ENCODE data around the gene OPRD1. TPM values are rescaled to one million over a fixed set of nuclear protein-coding genes. Genes with fewer than 3 reads are reported as not detected.
"Not testable (repeated sequence)": the region's sequence is repeated elsewhere in the genome, so short reads cannot be mapped to it uniquely, and the experiment has no call there.

Gene OPRD1
- total RNA-seq, 1 donor from 2014 or later: not detected

- no peak for DNase-seq
- Histone ChIP-seq H3K4me3 (no peak overlapping the region), H3K27me3 (ENCODE audit: low read depth) (no peaks in the 10 kb centered on the region), H3K27ac (no peak overlapping the region), H3K9me3 (no peaks in the 10 kb centered on the region), H3K4me1 (no peaks in the 10 kb centered on the region), H3K36me3 (no peaks in the 10 kb centered on the region)
- intact Hi-C loops (cut with DNase I): loop anchor here (10.0 kb wide), 2 partner anchors 93 to 253 kb away; no protein-coding TSS in a partner anchor
- ATAC-seq: no peak
- no peak for TF ChIP-seq CTCF (IDR thresholded peaks at IDR 0.05)
These were observed 30.0 kb upstream of the OPRD1 start for GRCh38 chr1:28782011-28782410.

GRCh38 chr1:28783363-28783762 lies 28.6 kb upstream of the OPRD1 start:
- H3K4me3 ChIP-seq: no peak overlapping the region
- no peaks in the 10 kb centered on the region for H3K27me3 ChIP-seq (ENCODE audit: low read depth)
- no peaks in the 10 kb centered on the region for H3K36me3 ChIP-seq
- TF ChIP-seq CTCF (IDR thresholded peaks at IDR 0.05): no peak
- no peaks in the 10 kb centered on the region for H3K4me1 ChIP-seq
- no peak overlapping the region for H3K27ac ChIP-seq
- DNase-seq: no peak
- H3K9me3 ChIP-seq: no peaks in the 10 kb centered on the region
- ATAC-seq: no peak
- intact Hi-C loops (cut with DNase I): loop anchor here (10.0 kb wide), 2 partner anchors 91 to 251 kb away; no protein-coding TSS in a partner anchor

GRCh38 chr1:28789412-28789811 lies 22.6 kb upstream of the OPRD1 start:
- no peaks in the 10 kb centered on the region for H3K4me1 ChIP-seq
- H3K36me3 ChIP-seq: no peaks in the 10 kb centered on the region
- H3K9me3 ChIP-seq: no peaks in the 10 kb centered on the region
- H3K27me3 ChIP-seq (ENCODE audit: low read depth): no peaks in the 10 kb centered on the region
- intact Hi-C loops (cut with DNase I): loop anchor here (10.0 kb wide), 2 partner anchors 85 to 245 kb away; no protein-coding TSS in a partner anchor
- no peak overlapping the region for H3K27ac ChIP-seq
- TF ChIP-seq CTCF (IDR thresholded peaks at IDR 0.05): no peak
- ATAC-seq (no peak), DNase-seq (no peak)
- no peak overlapping the region for H3K4me3 ChIP-seq

GRCh38 chr1:28789816-28790215 lies 22.2 kb upstream of the OPRD1 start:
- no peaks in the 10 kb centered on the region for H3K9me3 ChIP-seq
- TF ChIP-seq CTCF (IDR thresholded peaks at IDR 0.05): no peak
- H3K27me3 ChIP-seq (ENCODE audit: low read depth): no peaks in the 10 kb centered on the region
- DNase-seq: no peak
- H3K27ac ChIP-seq: no peak overlapping the region
- H3K4me1 ChIP-seq: no peaks in the 10 kb centered on the region
- intact Hi-C loops (cut with DNase I): loop anchor here (10.0 kb wide), 2 partner anchors 85 to 245 kb away; no protein-coding TSS in a partner anchor
- ATAC-seq: no peak
- no peaks in the 10 kb centered on the region for H3K36me3 ChIP-seq
- no peak overlapping the region for H3K4me3 ChIP-seq

GRCh38 chr1:28790377-28791035 lies 21.5 kb upstream of the OPRD1 start:
- H3K27me3 ChIP-seq (ENCODE audit: low read depth): no peaks in the 10 kb centered on the region
- intact Hi-C loops (cut with DNase I): no loop called here
- no peaks in the 10 kb centered on the region for H3K4me1 ChIP-seq
- DNase-seq (no peak), ATAC-seq (no peak)
- no peak for TF ChIP-seq CTCF (IDR thresholded peaks at IDR 0.05)
- no peak overlapping the region for H3K27ac ChIP-seq
- no peaks in the 10 kb centered on the region for H3K9me3 ChIP-seq
- no peak overlapping the region for H3K4me3 ChIP-seq
- no peaks in the 10 kb centered on the region for H3K36me3 ChIP-seq

GRCh38 chr1:28791929-28792328 lies 20.0 kb upstream of the OPRD1 start:
- H3K36me3 ChIP-seq; intact Hi-C loops (cut with DNase I); H3K27ac ChIP-seq; DNase-seq; ATAC-seq; H3K27me3 ChIP-seq (ENCODE audit: low read depth); H3K4me3 ChIP-seq; H3K9me3 ChIP-seq; H3K4me1 ChIP-seq: not testable (repeated sequence)

Data from lower lobe of right lung (tissue), 2 donors.